ENCODE measurements around the gene FILIP1L.
A peak's percentile ranks its signal among the peaks of the same experiment; 100 is the strongest.

FILIP1L gene

GRCh38 chr3:99823723-99824711, 290.3 kb downstream of the FILIP1L start:
- Histone ChIP-seq H3K9ac (ENCODE audit: low read length) (no peak overlapping the region), H3K79me2 (ENCODE audit: control insufficient read depth, insufficient read depth, low read length, poor library complexity) (no peaks in the 10 kb centered on the region), H2BK120ac (ENCODE audit: insufficient read depth, low read length, poor library complexity) (no peak overlapping the region), H3K18ac (ENCODE audit: low read length) (no peak overlapping the region), H2AFZ (ENCODE audit: insufficient read depth, low read length, poor library complexity) (no peak overlapping the region), H4K8ac (ENCODE audit: low read depth, low read length) (no peak overlapping the region), H2BK12ac (ENCODE audit: low read length) (no peak overlapping the region), H4K91ac (ENCODE audit: low read depth, low read length) (no peak overlapping the region), H4K12ac (ENCODE audit: low read depth, low read length) (no peak overlapping the region), H3K27me3 (ENCODE audit: insufficient read depth, low read length) (no peaks in the 10 kb centered on the region), H2AK5ac (ENCODE audit: low read length) (no peak overlapping the region), H3K4ac (ENCODE audit: low read depth, low read length) (no peak overlapping the region), H3K9me3 (ENCODE audit: insufficient read depth, low read depth, low read length) (no peaks in the 10 kb centered on the region), H3K4me2 (ENCODE audit: low read length) (no peak overlapping the region), H3K36me3 (ENCODE audit: control insufficient read depth in 1 of 2, insufficient read depth in 2 of 2, low read length in 2 of 2) (no peaks in the 10 kb centered on the region), H3K79me1 (ENCODE audit: low read length) (no peaks in the 10 kb centered on the region), H3K23ac (ENCODE audit: low read length) (no peak overlapping the region), H2BK5ac (ENCODE audit: low read depth, low read length, poor library complexity) (no peak overlapping the region), H3K14ac (ENCODE audit: low read length) (no peak overlapping the region), H3K27ac (ENCODE audit: low read depth, low read length) (no peak overlapping the region), H3K4me3 (ENCODE audit: low read depth, low read length) (no peak overlapping the region), H3K4me1 (ENCODE audit: control insufficient read depth in 1 of 2, insufficient read depth in 2 of 2, low read length in 2 of 2) (no peaks in the 10 kb centered on the region)
- WGBS (ENCODE audit: extremely low coverage, insufficient coverage, insufficient read length) = no CpG with 5 or more reads among the region's 14 CpGs
- no peak for DNase-seq

DNA sequence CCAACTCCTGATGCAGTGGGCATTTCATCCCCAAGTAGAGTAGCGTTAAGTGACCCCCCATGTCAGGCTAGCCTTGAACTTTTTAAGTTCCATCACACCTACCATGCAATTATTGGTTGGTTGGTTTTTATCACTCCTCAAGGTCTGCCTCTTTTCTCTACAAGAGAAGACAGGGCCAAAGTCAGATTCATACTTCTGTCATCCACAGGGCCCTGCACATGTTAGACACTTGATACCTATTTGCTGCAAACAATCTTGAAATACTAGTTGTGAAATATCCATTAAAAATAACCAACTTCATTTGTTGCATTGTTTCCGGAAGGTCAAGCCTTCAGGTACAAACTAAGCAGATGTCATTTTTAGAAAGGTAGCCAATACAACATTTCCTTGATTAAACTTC, 295.5 kb downstream of the FILIP1L start:
- WGBS (ENCODE audit: extremely low coverage, insufficient coverage, insufficient read length) = no CpG with 5 or more reads among the region's 2 CpGs

DNA sequence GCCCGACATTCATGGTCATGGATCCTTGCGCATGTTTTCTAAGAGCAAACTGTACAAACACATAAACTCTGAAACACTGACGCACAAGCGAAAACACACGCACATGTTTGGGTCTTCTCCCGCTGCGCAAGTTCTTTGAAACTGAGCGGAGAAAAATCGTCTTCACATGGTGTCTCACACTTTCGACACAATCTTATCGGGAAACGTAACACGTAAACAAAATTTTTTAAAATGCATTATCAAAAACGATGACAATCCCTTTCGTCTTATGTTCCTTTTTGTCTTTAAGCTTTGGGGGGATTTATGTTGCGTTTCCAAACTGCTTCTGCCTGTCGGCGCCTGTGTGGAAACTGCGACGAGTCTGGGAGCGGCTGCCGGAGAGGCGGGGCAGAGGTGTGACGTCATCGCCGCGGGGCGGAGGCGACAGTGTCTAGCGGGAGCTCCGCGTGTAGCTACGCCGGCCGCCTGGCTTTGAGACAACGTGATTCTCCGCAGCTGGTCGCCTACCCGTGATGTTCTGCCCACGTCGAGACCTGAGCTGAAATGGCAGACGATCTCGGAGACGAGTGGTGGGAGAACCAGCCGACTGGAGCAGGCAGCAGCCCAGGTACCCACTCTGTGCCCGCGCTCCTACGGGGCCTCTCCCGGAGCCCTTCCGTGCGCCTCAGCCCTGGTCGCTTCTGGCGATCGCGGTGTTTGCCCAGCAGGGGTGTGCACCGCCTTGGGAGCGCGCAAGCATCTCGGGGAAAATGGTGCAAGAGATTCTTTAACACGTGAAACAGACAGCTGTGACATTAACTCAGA, 296.7 kb downstream of the FILIP1L start, which contains the start of gene CMSS1:
Gene CMSS1 (plus strand): TSS at position 426 of the 804 bp plus-strand sequence.
- Histone ChIP-seq H3K36me3 (ENCODE audit: control insufficient read depth in 1 of 2, insufficient read depth in 2 of 2, low read length in 2 of 2) (no peaks in the 10 kb centered on the region), H3K27ac (ENCODE audit: low read depth, low read length) (no peak within 1 kb of the TSS), H4K8ac (ENCODE audit: low read depth, low read length) (peak within 1 kb of the TSS; percentile 73), H3K23ac (ENCODE audit: low read length) (no peak within 1 kb of the TSS), H3K4ac (ENCODE audit: low read depth, low read length) (peak within 1 kb of the TSS; percentile 16), H2AK5ac (ENCODE audit: low read length) (no peak within 1 kb of the TSS), H2BK12ac (ENCODE audit: low read length) (no peak within 1 kb of the TSS), H2BK120ac (ENCODE audit: insufficient read depth, low read length, poor library complexity) (peak within 1 kb of the TSS; percentile 36), H3K79me2 (ENCODE audit: control insufficient read depth, insufficient read depth, low read length, poor library complexity) (no peaks in the 10 kb centered on the region), H2BK5ac (ENCODE audit: low read depth, low read length, poor library complexity) (no peak within 1 kb of the TSS), H3K79me1 (ENCODE audit: low read length) (peaks cover 5% of the 10 kb centered on the region), H3K18ac (ENCODE audit: low read length) (peak within 1 kb of the TSS; percentile 9), H3K4me3 (ENCODE audit: low read depth, low read length) (peak within 1 kb of the TSS; percentile 90), H2AFZ (ENCODE audit: insufficient read depth, low read length, poor library complexity) (peak within 1 kb of the TSS; percentile 91), H3K9me3 (ENCODE audit: insufficient read depth, low read depth, low read length) (no peaks in the 10 kb centered on the region), H3K4me1 (ENCODE audit: control insufficient read depth in 1 of 2, insufficient read depth in 2 of 2, low read length in 2 of 2) (peaks cover 0 to 2% of the 10 kb centered on the region in 2 experiments), H4K91ac (ENCODE audit: low read depth, low read length) (peak within 1 kb of the TSS; percentile 3), H3K9ac (ENCODE audit: low read length) (peak within 1 kb of the TSS; percentile 87), H3K4me2 (ENCODE audit: low read length) (peak within 1 kb of the TSS; percentile 92), H3K14ac (ENCODE audit: low read length) (peak within 1 kb of the TSS; percentile 41), H3K27me3 (ENCODE audit: insufficient read depth, low read length) (peaks cover 2% of the 10 kb centered on the region), H4K12ac (ENCODE audit: low read depth, low read length) (peak within 1 kb of the TSS; percentile 59)
- peak; percentile 94 to 96 for DNase-seq
- no CpG with 5 or more reads among the region's 60 CpGs for WGBS (ENCODE audit: extremely low coverage, insufficient coverage, insufficient read length)

More for the DNA sequence above, 295.5 kb downstream of the FILIP1L start:
- no peak overlapping the region for H2BK5ac ChIP-seq (ENCODE audit: low read depth, low read length, poor library complexity)
- no peak overlapping the region for H2AK5ac ChIP-seq (ENCODE audit: low read length)
- H2AFZ ChIP-seq (ENCODE audit: insufficient read depth, low read length, poor library complexity) = no peak overlapping the region
- H3K4me2 ChIP-seq (ENCODE audit: low read length) = no peak overlapping the region
- H3K9ac ChIP-seq (ENCODE audit: low read length) = no peak overlapping the region
- H3K9me3 ChIP-seq (ENCODE audit: insufficient read depth, low read depth, low read length) = no peaks in the 10 kb centered on the region
- peaks cover 5% of the 10 kb centered on the region for H3K79me1 ChIP-seq (ENCODE audit: low read length)
- no peaks in the 10 kb centered on the region for H3K79me2 ChIP-seq (ENCODE audit: control insufficient read depth, insufficient read depth, low read length, poor library complexity)
- H2BK120ac ChIP-seq (ENCODE audit: insufficient read depth, low read length, poor library complexity) = no peak overlapping the region
- H3K23ac ChIP-seq (ENCODE audit: low read length) = no peak overlapping the region
- no peaks in the 10 kb centered on the region for H3K36me3 ChIP-seq (ENCODE audit: control insufficient read depth in 1 of 2, insufficient read depth in 2 of 2, low read length in 2 of 2)
- no peak overlapping the region for H3K27ac ChIP-seq (ENCODE audit: low read depth, low read length)
- H3K18ac ChIP-seq (ENCODE audit: low read length) = no peak overlapping the region
- DNase-seq = no peak
- no peak overlapping the region for H4K12ac ChIP-seq (ENCODE audit: low read depth, low read length)
- H4K8ac ChIP-seq (ENCODE audit: low read depth, low read length) = no peak overlapping the region
- no peak overlapping the region for H3K4ac ChIP-seq (ENCODE audit: low read depth, low read length)
- no peak overlapping the region for H2BK12ac ChIP-seq (ENCODE audit: low read length)
- no peak overlapping the region for H4K91ac ChIP-seq (ENCODE audit: low read depth, low read length)
- no peak overlapping the region for H3K14ac ChIP-seq (ENCODE audit: low read length)
- no peak overlapping the region for H3K4me3 ChIP-seq (ENCODE audit: low read depth, low read length)
- H3K4me1 ChIP-seq (ENCODE audit: control insufficient read depth in 1 of 2, insufficient read depth in 2 of 2, low read length in 2 of 2) = peaks cover 0 to 2% of the 10 kb centered on the region in 2 experiments
- H3K27me3 ChIP-seq (ENCODE audit: insufficient read depth, low read length) = peaks cover 2% of the 10 kb centered on the region

GRCh38 chr3:99817047-99817436, 297.3 kb downstream of the FILIP1L start:
- no peak overlapping the region for H3K27ac ChIP-seq (ENCODE audit: low read depth, low read length)
- H3K23ac ChIP-seq (ENCODE audit: low read length) = no peak overlapping the region
- peak; percentile 17 to 46 for DNase-seq
- H3K9ac ChIP-seq (ENCODE audit: low read length) = peak overlapping the region; percentile 35
- H3K4me2 ChIP-seq (ENCODE audit: low read length) = peak overlapping the region; percentile 92
- peaks cover 2% of the 10 kb centered on the region for H3K27me3 ChIP-seq (ENCODE audit: insufficient read depth, low read length)
- peak overlapping the region; percentile 59 for H4K12ac ChIP-seq (ENCODE audit: low read depth, low read length)
- no peak overlapping the region for H3K14ac ChIP-seq (ENCODE audit: low read length)
- H3K18ac ChIP-seq (ENCODE audit: low read length) = no peak overlapping the region
- H4K91ac ChIP-seq (ENCODE audit: low read depth, low read length) = no peak overlapping the region
- peaks cover 5% of the 10 kb centered on the region for H3K79me1 ChIP-seq (ENCODE audit: low read length)
- H2BK12ac ChIP-seq (ENCODE audit: low read length) = no peak overlapping the region
- H3K9me3 ChIP-seq (ENCODE audit: insufficient read depth, low read depth, low read length) = no peaks in the 10 kb centered on the region
- no peak overlapping the region for H2AK5ac ChIP-seq (ENCODE audit: low read length)
- no peak overlapping the region for H2BK120ac ChIP-seq (ENCODE audit: insufficient read depth, low read length, poor library complexity)
- peak overlapping the region; percentile 69 for H2AFZ ChIP-seq (ENCODE audit: insufficient read depth, low read length, poor library complexity)
- no peaks in the 10 kb centered on the region for H3K79me2 ChIP-seq (ENCODE audit: control insufficient read depth, insufficient read depth, low read length, poor library complexity)
- peaks cover 0 to 2% of the 10 kb centered on the region in 2 experiments for H3K4me1 ChIP-seq (ENCODE audit: control insufficient read depth in 1 of 2, insufficient read depth in 2 of 2, low read length in 2 of 2)
- peak overlapping the region; percentile 73 for H4K8ac ChIP-seq (ENCODE audit: low read depth, low read length)
- H3K36me3 ChIP-seq (ENCODE audit: control insufficient read depth in 1 of 2, insufficient read depth in 2 of 2, low read length in 2 of 2) = no peaks in the 10 kb centered on the region
- no CpG with 5 or more reads among the region's 15 CpGs for WGBS (ENCODE audit: extremely low coverage, insufficient coverage, insufficient read length)
- peak overlapping the region; percentile 65 for H3K4me3 ChIP-seq (ENCODE audit: low read depth, low read length)
- H2BK5ac ChIP-seq (ENCODE audit: low read depth, low read length, poor library complexity) = no peak overlapping the region
- no peak overlapping the region for H3K4ac ChIP-seq (ENCODE audit: low read depth, low read length)
